ENCODE measurements around the gene KAT8.
"Not testable (repeated sequence)": the region's sequence is repeated elsewhere in the genome, so short reads cannot be mapped to it uniquely, and the experiment has no call there.

The KAT8 gene

DNA sequence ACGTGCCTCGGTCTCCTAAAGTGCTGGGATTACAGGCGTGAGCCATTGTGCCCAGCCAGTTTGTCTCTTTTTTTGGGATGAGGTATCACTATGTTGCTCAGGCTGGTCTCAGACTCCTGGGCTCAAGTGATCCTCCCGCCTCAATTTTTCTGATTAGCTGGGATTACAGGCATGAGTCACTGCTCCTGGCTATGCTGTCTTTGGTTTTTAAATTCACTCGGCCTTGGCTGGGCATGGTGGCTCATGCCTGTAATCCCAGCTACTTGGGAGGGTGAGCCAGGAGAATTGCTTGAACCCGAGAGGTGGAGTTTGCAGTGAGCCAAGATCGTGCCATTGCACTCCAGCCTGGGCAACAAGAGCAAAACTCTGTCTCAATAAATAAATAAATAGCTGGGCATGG lies 27.0 kb downstream of the KAT8 start:
- not testable (repeated sequence) for DNase-seq (ENCODE audit: low read depth in 2 of 2, low spot score in 1 of 2)

- DNase-seq (ENCODE audit: low read depth in 2 of 2, low spot score in 1 of 2) = no peak
These were observed 28.0 kb downstream of the KAT8 start for GRCh38 chr16:31145398-31145990.

DNA sequence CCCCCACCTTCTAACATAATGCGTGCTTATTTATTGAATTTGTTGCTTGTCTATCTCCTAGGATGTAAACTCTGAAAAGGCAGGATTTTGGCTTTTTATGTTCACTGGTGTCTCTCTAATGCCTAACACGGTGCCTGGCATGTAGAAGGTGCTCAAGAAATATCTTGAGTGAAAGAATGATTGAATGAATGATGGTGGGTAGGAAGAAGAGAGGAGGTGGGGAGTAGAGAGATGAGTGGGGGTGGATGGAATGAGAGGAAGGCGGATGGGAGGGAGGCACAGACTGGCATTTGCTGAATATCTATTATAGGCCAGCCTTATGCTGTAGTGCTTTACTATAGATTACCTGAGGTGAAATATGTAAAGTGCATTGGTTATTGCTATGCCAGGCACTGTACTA lies 30.1 kb downstream of the KAT8 start:
- DNase-seq (ENCODE audit: low read depth in 2 of 2, low spot score in 1 of 2) = no peak

DNA sequence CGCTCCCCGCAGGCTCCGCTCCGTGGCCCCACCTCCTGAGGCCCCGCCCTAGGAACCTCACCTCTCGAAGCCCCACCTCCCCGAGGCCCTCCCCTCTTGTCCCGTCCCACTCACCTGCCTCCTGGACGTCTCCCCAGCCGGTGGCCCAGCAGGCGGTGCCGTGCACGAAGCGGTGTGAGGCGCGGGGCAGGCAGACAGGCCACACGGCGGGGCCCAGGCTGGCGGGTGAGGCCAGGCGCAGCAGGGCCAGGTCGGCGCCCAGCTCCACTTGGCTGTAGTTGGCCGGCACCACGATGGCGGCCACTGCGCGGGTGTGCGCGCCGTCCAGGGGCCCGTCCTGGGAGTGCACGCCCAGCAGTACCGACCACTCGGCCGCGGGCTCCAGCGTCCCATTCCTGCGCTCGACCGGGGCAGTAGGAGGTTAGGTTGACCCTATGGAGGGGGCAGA lies 30.8 kb downstream of the KAT8 start:
- DNase-seq (ENCODE audit: low read depth in 2 of 2, low spot score in 1 of 2) = no peak

DNA sequence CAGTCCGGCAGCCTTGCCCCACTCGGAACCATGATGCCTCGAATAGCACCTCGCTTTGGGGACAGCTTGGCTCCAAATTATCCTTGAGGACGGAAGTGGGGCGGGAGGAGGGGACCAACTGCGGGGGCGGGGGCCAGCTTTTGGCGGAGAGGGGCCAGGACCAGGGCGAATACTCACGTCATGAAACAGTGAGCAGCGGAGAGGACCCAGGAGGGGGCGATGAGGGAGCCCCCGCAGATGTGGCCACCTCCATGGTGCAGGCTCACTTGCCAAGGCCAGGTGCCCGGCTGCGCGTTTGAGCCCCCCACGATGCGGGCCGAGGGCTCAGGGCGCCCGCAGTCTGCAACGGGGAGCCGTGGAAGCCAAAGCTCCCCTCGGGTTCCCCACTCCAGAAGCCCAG lies 31.4 kb downstream of the KAT8 start:
- no peak for DNase-seq (ENCODE audit: low read depth in 2 of 2, low spot score in 1 of 2)

DNA sequence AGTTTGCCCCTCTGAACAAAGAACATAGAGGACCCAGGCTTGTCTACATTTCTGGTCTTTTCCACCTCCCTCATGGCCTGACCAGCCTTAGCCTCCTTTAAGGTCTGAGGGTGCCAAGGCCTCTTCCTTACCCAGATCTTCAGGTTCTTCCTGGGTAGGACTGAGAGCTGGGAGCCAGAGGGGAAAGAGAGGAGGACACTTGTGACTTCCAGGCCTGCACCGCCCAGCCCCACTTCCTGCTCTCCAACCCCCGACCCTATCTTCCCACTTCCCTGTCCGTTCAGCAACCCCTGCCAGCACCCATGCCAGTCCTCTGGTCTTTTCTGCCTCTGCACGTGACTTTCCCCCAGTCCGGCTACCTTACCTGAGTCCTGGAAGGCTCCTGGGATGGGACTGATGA lies 31.9 kb downstream of the KAT8 start:
- no peak for DNase-seq (ENCODE audit: low read depth in 2 of 2, low spot score in 1 of 2)

DNA sequence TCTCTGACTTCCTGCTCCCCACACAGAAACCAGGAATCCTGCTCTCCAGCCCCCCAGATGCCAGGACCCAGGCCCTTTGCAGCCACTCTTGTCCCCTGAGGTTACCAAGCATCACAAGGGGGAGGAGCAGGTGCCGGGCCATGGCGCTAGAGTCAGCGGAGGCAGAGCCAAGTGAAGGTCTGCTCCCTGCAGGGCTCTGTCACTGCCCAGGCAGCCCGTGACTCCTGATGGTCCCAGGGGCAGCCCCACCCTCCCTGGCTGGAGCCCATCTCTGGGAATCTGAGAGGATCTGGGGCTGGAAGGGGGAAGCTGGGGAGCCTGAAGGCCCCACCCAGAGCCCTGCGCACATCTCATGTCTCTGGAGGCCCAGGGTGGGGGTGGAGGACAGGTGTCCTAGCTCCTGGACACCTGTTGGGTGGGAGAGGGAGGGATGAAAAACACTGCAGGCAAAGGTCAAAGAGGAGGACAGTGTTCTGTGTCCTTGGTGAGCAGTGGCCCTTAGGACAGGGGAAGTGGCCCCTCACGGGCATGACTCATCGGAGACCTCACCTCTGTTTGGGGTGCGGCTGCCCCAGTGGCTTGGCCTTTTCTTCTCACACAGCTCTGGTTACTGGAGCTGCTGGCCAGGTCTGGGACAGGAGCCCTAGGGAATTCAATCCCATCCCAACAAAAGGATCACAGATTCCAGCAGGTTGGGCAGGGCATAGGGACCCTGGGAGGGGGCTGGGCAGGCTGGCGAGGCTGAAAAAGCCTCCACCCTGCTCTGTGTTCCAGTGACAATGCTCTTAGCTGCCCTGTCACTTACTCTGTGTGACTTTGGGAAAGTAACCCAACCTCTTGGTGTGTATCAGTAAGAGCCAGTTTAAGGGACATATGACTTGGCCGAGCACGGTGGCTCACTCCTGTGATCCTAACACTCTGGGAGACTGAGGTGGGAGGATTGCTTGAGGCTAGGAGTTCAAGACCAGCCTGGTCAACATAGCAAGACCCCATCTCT lies 32.7 kb downstream of the KAT8 start, which contains the start of gene PRSS36:
TSS of gene PRSS36 (minus strand) at position 173 of the 997 bp plus-strand sequence. CDS start at position 142, 31 bp downstream.
- no peak for DNase-seq (ENCODE audit: low read depth in 2 of 2, low spot score in 1 of 2)

- not testable (repeated sequence) for DNase-seq (ENCODE audit: low read depth in 2 of 2, low spot score in 1 of 2)
These were observed 33.5 kb downstream of the KAT8 start for GRCh38 chr16:31150976-31151375.

GRCh38 chr16:31157136-31157535 lies 39.7 kb downstream of the KAT8 start:
- DNase-seq (ENCODE audit: low read depth in 2 of 2, low spot score in 1 of 2) = no peak

DNA sequence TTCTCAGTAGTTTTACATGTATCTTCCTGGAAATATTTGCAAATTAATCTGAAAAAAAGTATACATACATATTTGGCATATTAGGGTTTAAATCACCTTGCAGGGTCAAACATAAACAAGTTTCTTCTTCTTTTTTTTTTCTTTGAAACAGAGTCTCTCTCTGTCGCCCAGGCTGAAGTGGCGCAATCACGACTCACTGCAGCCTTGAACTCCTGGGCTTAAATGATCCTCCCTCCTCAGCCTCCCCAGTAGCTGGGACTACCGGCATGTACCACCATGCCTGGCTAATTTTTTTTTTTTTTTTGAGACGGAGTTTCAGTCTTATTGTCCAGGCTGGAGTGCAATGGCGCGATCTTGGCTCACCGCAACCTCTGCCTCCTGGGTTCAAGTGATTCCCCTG lies 49.9 kb downstream of the KAT8 start:
- no peak for DNase-seq (ENCODE audit: low read depth in 2 of 2, low spot score in 1 of 2)

DNA sequence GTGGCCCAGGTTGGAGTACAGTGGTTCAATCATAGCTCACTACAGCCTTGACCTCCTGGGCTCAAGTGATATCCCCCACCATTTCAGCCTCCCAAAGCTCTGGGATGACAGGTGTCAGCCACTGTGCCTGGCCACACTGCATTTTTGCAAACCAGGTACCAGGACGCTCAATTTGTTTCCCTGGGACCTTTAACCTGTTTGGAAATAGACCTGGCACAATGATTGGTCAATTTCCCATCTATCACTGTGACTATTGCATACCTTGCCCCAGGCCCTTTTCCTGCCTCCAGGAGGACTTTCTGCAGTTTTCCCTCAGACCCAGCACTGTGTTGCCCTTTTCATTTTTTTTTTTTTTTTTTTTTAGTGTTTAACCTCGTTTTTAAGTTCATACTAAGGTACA lies 51.4 kb downstream of the KAT8 start:
- DNase-seq (ENCODE audit: low read depth in 2 of 2, low spot score in 1 of 2) = no peak

DNA sequence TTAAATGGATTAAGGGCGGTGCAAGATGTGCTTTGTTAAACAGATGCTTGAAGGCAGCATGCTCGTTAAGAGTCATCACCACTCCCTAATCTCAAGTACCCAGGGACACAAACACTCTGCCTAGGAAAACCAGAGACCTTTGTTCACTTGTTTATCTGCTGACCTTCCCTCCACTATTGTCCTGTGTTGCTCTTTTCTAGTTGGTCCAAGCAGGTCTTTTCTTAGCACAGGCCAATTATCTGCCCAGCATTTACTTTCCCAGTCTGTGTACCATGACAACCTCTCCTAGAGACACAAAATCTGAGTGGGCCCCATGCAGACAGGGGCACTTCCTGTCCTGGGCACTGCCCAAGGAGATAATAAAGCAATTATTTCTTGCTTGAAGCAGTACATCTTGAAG lies 52.6 kb downstream of the KAT8 start:
- DNase-seq (ENCODE audit: low read depth in 2 of 2, low spot score in 1 of 2) = not testable (repeated sequence)

- DNase-seq (ENCODE audit: low read depth in 2 of 2, low spot score in 1 of 2) = no peak
These were observed 59.7 kb downstream of the KAT8 start for GRCh38 chr16:31177136-31177535.

DNA sequence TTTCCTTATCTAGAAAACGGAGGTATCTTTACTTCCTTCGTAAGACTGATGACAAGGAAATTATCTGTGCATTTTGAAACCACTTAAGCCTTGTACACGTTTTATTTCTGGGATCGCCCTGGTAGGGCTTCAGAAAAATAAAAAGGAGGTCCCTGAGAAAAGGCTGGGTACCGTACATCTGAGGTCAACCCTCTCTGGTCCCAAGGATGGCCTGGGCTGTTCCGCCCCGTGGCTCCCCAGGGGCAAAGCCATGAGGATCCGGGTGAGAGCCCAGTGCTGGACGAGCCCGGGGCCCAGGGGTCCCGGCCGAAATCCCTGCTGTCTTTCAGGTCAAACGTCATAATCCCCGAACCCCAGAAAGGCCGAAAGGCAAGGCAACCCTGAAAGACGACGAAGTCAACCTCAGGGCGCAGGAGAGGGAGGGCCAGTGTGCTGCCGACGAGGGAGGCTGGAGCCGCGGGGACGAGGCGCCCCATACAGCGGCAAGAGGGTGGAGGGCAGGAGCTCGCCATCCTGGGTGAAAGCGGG lies 61.8 kb downstream of the KAT8 start:
- DNase-seq (ENCODE audit: low read depth in 2 of 2, low spot score in 1 of 2) = no peak

- peak; percentile 85 to 89 for DNase-seq (ENCODE audit: low read depth in 2 of 2, low spot score in 1 of 2)
These were observed 62.4 kb downstream of the KAT8 start, which contains the start of gene FUS for GRCh38 chr16:31179747-31180459. FUS (plus strand) TSS chr16:31180139; CDS start chr16:31180215, 76 bp downstream.
